Measurements from ENCODE around the gene TRIM66.

TRIM66 gene

DNA sequence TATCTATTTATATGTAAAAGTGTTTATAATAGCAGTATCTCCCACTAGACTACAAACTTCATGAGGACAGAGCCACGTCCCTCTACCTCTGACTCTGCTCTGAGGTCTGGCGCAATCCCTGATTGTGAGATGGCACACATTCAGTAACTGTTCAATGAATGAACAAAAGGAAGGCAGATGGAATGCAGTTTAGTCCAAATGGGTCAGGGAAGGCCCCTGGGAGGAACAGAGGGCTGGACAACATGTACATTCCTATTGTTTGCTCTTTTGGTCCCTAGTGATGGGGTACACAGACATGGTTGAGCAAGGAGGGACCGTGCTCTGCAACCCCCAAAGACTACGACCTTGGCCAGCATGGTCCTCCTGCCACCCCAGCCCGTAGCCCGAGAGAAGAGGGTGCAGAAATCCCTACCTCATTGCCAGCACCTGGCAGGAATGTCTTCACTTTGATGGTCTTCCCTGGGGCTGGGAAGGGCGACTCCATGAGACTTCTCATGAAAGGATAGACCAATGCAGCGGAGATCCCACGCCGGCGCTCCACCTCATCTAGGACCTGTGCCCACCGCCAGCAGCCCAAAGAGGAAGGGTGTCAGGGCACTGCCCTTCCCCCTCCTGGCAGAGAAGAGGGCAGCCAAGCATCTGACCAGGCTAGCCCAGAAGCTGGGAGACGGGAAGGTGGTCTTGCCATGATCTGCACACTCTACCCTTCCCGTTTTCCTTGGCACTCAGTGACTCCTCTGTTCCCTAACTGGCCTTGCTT is 24.4 kb upstream of the TRIM66 start:
- TF ChIP-seq, protein P1, sequence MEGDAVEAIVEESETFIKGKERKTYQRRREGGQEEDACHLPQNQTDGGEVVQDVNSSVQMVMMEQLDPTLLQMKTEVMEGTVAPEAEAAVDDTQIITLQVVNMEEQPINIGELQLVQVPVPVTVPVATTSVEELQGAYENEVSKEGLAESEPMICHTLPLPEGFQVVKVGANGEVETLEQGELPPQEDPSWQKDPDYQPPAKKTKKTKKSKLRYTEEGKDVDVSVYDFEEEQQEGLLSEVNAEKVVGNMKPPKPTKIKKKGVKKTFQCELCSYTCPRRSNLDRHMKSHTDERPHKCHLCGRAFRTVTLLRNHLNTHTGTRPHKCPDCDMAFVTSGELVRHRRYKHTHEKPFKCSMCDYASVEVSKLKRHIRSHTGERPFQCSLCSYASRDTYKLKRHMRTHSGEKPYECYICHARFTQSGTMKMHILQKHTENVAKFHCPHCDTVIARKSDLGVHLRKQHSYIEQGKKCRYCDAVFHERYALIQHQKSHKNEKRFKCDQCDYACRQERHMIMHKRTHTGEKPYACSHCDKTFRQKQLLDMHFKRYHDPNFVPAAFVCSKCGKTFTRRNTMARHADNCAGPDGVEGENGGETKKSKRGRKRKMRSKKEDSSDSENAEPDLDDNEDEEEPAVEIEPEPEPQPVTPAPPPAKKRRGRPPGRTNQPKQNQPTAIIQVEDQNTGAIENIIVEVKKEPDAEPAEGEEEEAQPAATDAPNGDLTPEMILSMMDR (IDR thresholded peaks at IDR 0.05; ENCODE audit: low read depth, low read length, missing control alignments): no peak

GRCh38 chr11:8705146-8705545 is 22.7 kb upstream of the TRIM66 start:
- Histone ChIP-seq H3K27me3 (replicated peaks) (no peaks in the 10 kb centered on the region), H3K36me3 (replicated peaks) (no peaks in the 10 kb centered on the region), H3K27ac (no peak overlapping the region), H3K4me3 (ENCODE audit: low read depth, low read length) (no peak overlapping the region)
- no peak for DNase-seq
- in situ Hi-C loops (cut with HindIII; ENCODE audit: low pct_ligation_motif_present, low sequenced_read_pairs): no loop called here
- TF ChIP-seq, protein P1 (IDR thresholded peaks at IDR 0.05; ENCODE audit: low read depth, low read length, missing control alignments): no peak

More for the DNA sequence above, 24.4 kb upstream of the TRIM66 start:
- Histone ChIP-seq H3K36me3 (replicated peaks) (peaks cover 2% of the 10 kb centered on the region), H3K27me3 (replicated peaks) (no peaks in the 10 kb centered on the region), H3K27ac (no peak overlapping the region), H3K4me3 (ENCODE audit: low read depth, low read length) (no peak overlapping the region)
- DNase-seq: no peak
- in situ Hi-C loops (cut with HindIII; ENCODE audit: low pct_ligation_motif_present, low sequenced_read_pairs): no loop called here

- Histone ChIP-seq H3K36me3 (replicated peaks) (peaks cover 2% of the 10 kb centered on the region), H3K27ac (no peak overlapping the region), H3K27me3 (replicated peaks) (no peaks in the 10 kb centered on the region), H3K4me3 (ENCODE audit: low read depth, low read length) (no peak overlapping the region)
- no peak for DNase-seq
- TF ChIP-seq, protein P1 (IDR thresholded peaks at IDR 0.05; ENCODE audit: low read depth, low read length, missing control alignments): no peak
- in situ Hi-C loops (cut with HindIII; ENCODE audit: low pct_ligation_motif_present, low sequenced_read_pairs): no loop called here
Observed at GRCh38 chr11:8704136-8704535, 21.7 kb upstream of the TRIM66 start.

- H3K27me3 ChIP-seq (replicated peaks): no peaks in the 10 kb centered on the region
- H3K4me3 ChIP-seq (ENCODE audit: low read depth, low read length): no peak overlapping the region
- H3K27ac ChIP-seq: no peak overlapping the region
- DNase-seq: no peak
- peaks cover 8% of the 10 kb centered on the region for H3K36me3 ChIP-seq (replicated peaks)
- in situ Hi-C loops (cut with HindIII; ENCODE audit: low pct_ligation_motif_present, low sequenced_read_pairs): no loop called here
- TF ChIP-seq, protein P1 (IDR thresholded peaks at IDR 0.05; ENCODE audit: low read depth, low read length, missing control alignments): no peak
Observed at GRCh38 chr11:8702598-8702915, 20.1 kb upstream of the TRIM66 start.

- H3K36me3 ChIP-seq (replicated peaks): peaks cover 13% of the 10 kb centered on the region
- in situ Hi-C loops (cut with HindIII; ENCODE audit: low pct_ligation_motif_present, low sequenced_read_pairs): no loop called here
Observed at GRCh38 chr11:8701891-8702597, 19.6 kb upstream of the TRIM66 start.

More at GRCh38 chr11:8701891-8702597, 19.6 kb upstream of the TRIM66 start:
- no peaks in the 10 kb centered on the region for H3K27me3 ChIP-seq (replicated peaks)
- H3K4me3 ChIP-seq (ENCODE audit: low read depth, low read length): no peak overlapping the region
- no peak overlapping the region for H3K27ac ChIP-seq
- DNase-seq: no peak
- TF ChIP-seq, protein P1 (IDR thresholded peaks at IDR 0.05; ENCODE audit: low read depth, low read length, missing control alignments): no peak
